PC-9 (cell line): ENCODE data around the gene TRANK1. TPM values are rescaled to one million over a fixed set of nuclear protein-coding genes. Genes with fewer than 3 reads are reported as not detected.

Experiments
- BruUV-seq: library from RNA; stranded (reverse); fragments of 400-500 nt; replicated peaks from 2 replicates; lab custom pipeline; 2021; lab: Mats Ljungman, UMichigan
- CTCF ChIA-PET: fragments of 300-600 bp; sonication (Branson Sonifier 250); formaldehyde crosslinking; loops from one replicate; lab custom pipeline; 2022; ENCODE audit warnings: antibody characterized with exemption; lab: Charles Lee
- POLR2A ChIA-PET: fragments of 300-600 bp; sonication (Branson Sonifier 250); formaldehyde crosslinking; loops from one replicate; lab custom pipeline; 2022; ENCODE audit warnings: antibody characterized with exemption; ENCODE audit not compliant: unreplicated experiment; lab: Charles Lee
- DNase-seq, 2 experiments: peaks; one replicate each; pipeline versions ENCODE4 v3.0.0 to v3.0.0-alpha.2; 2015 to 2022; ENCODE audit warnings: mixed read lengths in 1 of 2
- H2AFZ ChIP-seq: fragments of 200-600 bp; sonication (generic); 2 replicates; pipeline ENCODE4 v1.8.1; 2017; ENCODE audit warnings: antibody characterized with exemption
- H3F3A ChIP-seq: fragments of 200-600 bp; sonication (generic); 2 replicates; pipeline ENCODE4 v1.8.1; 2017; ENCODE audit warnings: antibody characterized with exemption, mild to moderate bottlenecking, low read depth; ENCODE audit not compliant: insufficient read depth
- H3K27ac ChIP-seq: fragments of 200-600 bp; sonication (generic); 2 replicates; pipeline ENCODE4 v1.6.1; 2016; ENCODE audit warnings: mixed run types
- H3K27me3 ChIP-seq: fragments of 200-600 bp; sonication (generic); 2 replicates; pipeline ENCODE4 v1.6.1; 2016; ENCODE audit warnings: low read depth, mixed run types; ENCODE audit not compliant: insufficient read depth
- H3K36me3 ChIP-seq: fragments of 200-600 bp; sonication (generic); 2 replicates; pipeline ENCODE4 v1.6.1; 2016; ENCODE audit warnings: low read depth, mixed run types
- H3K4me1 ChIP-seq: fragments of 200-600 bp; sonication (generic); replicated peaks from 2 replicates; pipeline ENCODE4 v1.6.1; 2016; ENCODE audit warnings: mixed run types; ENCODE audit not compliant: insufficient read depth
- H3K4me2 ChIP-seq: fragments of 200-600 bp; sonication (generic); 2 replicates; pipeline ENCODE4 v1.6.1; 2017; ENCODE audit warnings: mixed run types
- H3K4me3 ChIP-seq: fragments of 200-600 bp; sonication (generic); 2 replicates; pipeline ENCODE4 v1.6.1; 2016; ENCODE audit warnings: mixed run types
- H3K79me2 ChIP-seq: fragments of 200-600 bp; sonication (generic); 2 replicates; pipeline ENCODE4 v1.6.1; 2017; ENCODE audit warnings: low read depth, mixed run types
- H3K9me2 ChIP-seq: fragments of 200-600 bp; sonication (generic); 2 replicates; pipeline ENCODE4 v1.8.1; 2017; ENCODE audit warnings: mild to moderate bottlenecking; ENCODE audit not compliant: insufficient read depth
- H3K9me3 ChIP-seq: fragments of 200-600 bp; sonication (generic); 2 replicates; pipeline ENCODE4 v1.8.1; 2016; ENCODE audit warnings: low read depth; ENCODE audit not compliant: insufficient read depth
- H4K20me1 ChIP-seq: fragments of 200-600 bp; sonication (generic); 2 replicates; pipeline ENCODE4 v1.8.1; 2017; ENCODE audit not compliant: insufficient read depth
- CTCF ChIP-seq: fragments of 200-600 bp; sonication (generic); conservative IDR thresholded peaks from 2 replicates; pipeline ENCODE4 v1.6.1; 2017; ENCODE audit warnings: mixed run types, antibody characterized with exemption, mild to moderate bottlenecking, moderate library complexity
- EZH2 ChIP-seq: fragments of 200-600 bp; sonication (generic); IDR thresholded peaks from 2 replicates; pipeline ENCODE4 v1.8.0; 2017; ENCODE audit warnings: antibody characterized with exemption, low read depth
- intact Hi-C: fragments of 100-400 bp; cut with micrococcal nuclease; formaldehyde crosslinking; loops from one replicate; pipeline ENCODE4 v1.10.0; 2022; ENCODE audit not compliant: unreplicated experiment
- total RNA-seq: library from RNA; stranded (reverse); gene quantifications from 2 replicates; pipeline ENCODE4 v1.2.3, GENCODE V29; 2021

The TRANK1 gene
- total RNA-seq, 1 experiment from 2014 or later = 12.1 TPM

- no peaks in the 10 kb centered on the region for H3K36me3 ChIP-seq
- H3K27ac ChIP-seq = no peak overlapping the region
- no peaks in the 10 kb centered on the region for H4K20me1 ChIP-seq
- no peak for DNase-seq
- no peaks in the 10 kb centered on the region for H3F3A ChIP-seq
- no peaks in the 10 kb centered on the region for H3K9me2 ChIP-seq
- no peaks in the 10 kb centered on the region for H3K4me1 ChIP-seq
- no peak overlapping the region for H3K4me2 ChIP-seq
- intact Hi-C loops = no loop called here
- H3K9me3 ChIP-seq = no peaks in the 10 kb centered on the region
- ChIA-PET POLR2A (interaction anchor here (0.6 kb wide), 1 partner anchor 41 kb away, joined by 6 read pairs; no protein-coding TSS in a partner anchor), CTCF (no interaction called here)
- no peak overlapping the region for H2AFZ ChIP-seq
- H3K27me3 ChIP-seq = no peaks in the 10 kb centered on the region
- no peak for TF ChIP-seq EZH2
- no peak for TF ChIP-seq CTCF
- BruUV-seq = no TSS peak
- H3K4me3 ChIP-seq = no peak overlapping the region
- no peaks in the 10 kb centered on the region for H3K79me2 ChIP-seq
Observed at GRCh38 chr3:36833160-36833814, 111.6 kb downstream of the TRANK1 start.

- ChIA-PET CTCF (no interaction called here), POLR2A (interaction anchor here (0.6 kb wide), 1 partner anchor 40 kb away, joined by 6 read pairs; no protein-coding TSS in a partner anchor)
- no peak overlapping the region for H3K27ac ChIP-seq
- no peak overlapping the region for H3K4me2 ChIP-seq
- no peak for DNase-seq
- no peak overlapping the region for H2AFZ ChIP-seq
- no peaks in the 10 kb centered on the region for H3K4me1 ChIP-seq
- H3F3A ChIP-seq = no peaks in the 10 kb centered on the region
- no peaks in the 10 kb centered on the region for H3K27me3 ChIP-seq
- no TSS peak for BruUV-seq
- intact Hi-C loops = no loop called here
- H3K79me2 ChIP-seq = no peaks in the 10 kb centered on the region
- no peaks in the 10 kb centered on the region for H3K9me3 ChIP-seq
- no peaks in the 10 kb centered on the region for H3K36me3 ChIP-seq
- TF ChIP-seq CTCF (no peak), EZH2 (no peak)
- no peaks in the 10 kb centered on the region for H3K9me2 ChIP-seq
- H3K4me3 ChIP-seq = no peak overlapping the region
- H4K20me1 ChIP-seq = no peaks in the 10 kb centered on the region
Observed at GRCh38 chr3:36832406-36832805, 112.4 kb downstream of the TRANK1 start.

GRCh38 chr3:36827133-36827532 is 117.7 kb downstream of the TRANK1 start:
- H3K36me3 ChIP-seq = no peaks in the 10 kb centered on the region
- CTCF ChIA-PET = no interaction called here
- no peak overlapping the region for H3K27ac ChIP-seq
- H3K9me3 ChIP-seq = no peaks in the 10 kb centered on the region
- H3K4me3 ChIP-seq = no peak overlapping the region
- BruUV-seq = no TSS peak
- no peaks in the 10 kb centered on the region for H3K27me3 ChIP-seq
- no peak overlapping the region for H2AFZ ChIP-seq
- POLR2A ChIA-PET = no interaction called here
- H4K20me1 ChIP-seq = no peaks in the 10 kb centered on the region
- intact Hi-C loops = no loop called here
- no peaks in the 10 kb centered on the region for H3K9me2 ChIP-seq
- H3K79me2 ChIP-seq = no peaks in the 10 kb centered on the region
- TF ChIP-seq EZH2 = no peak
- no peak for TF ChIP-seq CTCF
- H3K4me2 ChIP-seq = no peak overlapping the region
- no peaks in the 10 kb centered on the region for H3K4me1 ChIP-seq
- H3F3A ChIP-seq = no peaks in the 10 kb centered on the region
- DNase-seq = no peak
